ENCODE results near the gene C8B.

The C8B gene

DNA sequence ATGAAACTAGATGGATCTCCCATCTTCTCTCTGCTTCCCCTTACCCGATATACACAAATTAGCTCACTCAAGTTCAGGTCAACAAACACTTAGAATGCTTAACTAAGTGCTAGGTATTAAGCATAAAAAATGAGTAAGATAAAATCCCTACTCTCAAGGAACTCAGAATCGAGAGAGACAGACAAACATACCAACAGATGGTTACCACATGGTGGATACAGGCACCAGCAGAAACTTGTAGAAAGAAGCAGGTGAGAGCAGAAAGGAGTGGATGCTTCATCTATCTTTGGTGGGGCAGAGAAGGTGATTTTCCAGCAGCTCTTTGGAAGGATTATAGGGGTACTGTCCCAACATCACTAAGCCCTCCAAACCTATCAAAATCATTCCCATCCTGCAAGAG, 32.2 kb downstream of the C8B start:
- no peaks in the 10 kb centered on the region for H3K36me3 Mint-ChIP-seq (ENCODE audit: low read depth)
- no peak overlapping the region for H3K27ac Mint-ChIP-seq
- H3K4me3 Mint-ChIP-seq = no peak overlapping the region
- H3K9me3 Mint-ChIP-seq = no peaks in the 10 kb centered on the region
- H3K27me3 Mint-ChIP-seq (ENCODE audit: low read depth) = no peaks in the 10 kb centered on the region
- no peaks in the 10 kb centered on the region for H3K4me1 Mint-ChIP-seq (ENCODE audit: low read depth)
- no peak for DNase-seq (ENCODE audit: low spot score)

DNA sequence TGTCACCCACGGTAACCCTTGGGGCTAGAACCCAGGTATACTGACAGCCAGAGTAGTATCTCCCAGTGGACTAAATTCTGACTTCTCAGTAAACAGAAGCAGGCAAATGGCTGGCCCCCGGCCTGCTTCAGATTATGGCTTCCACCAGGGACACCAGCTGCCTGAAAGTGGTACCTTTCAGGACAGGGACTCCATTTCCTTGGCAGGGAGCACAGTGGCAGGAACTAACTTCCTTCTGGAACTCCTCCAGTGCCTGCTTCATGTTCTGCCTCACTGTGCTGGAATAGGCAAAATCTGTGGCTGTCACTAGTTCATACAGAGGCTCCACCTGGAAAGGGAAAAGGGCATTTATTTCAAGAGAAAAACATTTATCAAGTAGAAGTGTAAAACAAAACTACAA, 32.7 kb downstream of the C8B start:
- H3K9me3 Mint-ChIP-seq = no peaks in the 10 kb centered on the region
- DNase-seq (ENCODE audit: low spot score) = no peak

DNA sequence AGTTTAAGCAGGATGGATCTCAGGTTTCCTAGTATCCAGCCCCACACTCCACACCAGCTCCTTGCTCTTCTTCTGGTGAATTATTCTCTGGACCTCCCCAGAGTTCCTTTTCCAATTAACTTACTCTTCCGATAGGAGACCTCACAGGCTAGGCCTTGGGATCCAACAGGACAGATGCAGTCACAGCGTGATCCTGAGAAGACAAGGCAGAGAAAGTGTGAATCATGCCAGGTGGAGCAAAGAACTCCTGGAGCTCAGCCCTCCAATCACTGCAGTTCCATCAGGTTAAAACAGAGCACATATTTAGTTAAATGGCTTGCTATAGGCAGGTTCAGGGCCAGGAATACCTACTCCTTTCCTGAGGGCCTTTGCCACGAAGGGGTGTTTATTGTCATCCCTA, 34.1 kb downstream of the C8B start:
- DNase-seq (ENCODE audit: low spot score) = no peak
- H3K36me3 Mint-ChIP-seq (ENCODE audit: low read depth) = no peaks in the 10 kb centered on the region
- H3K4me1 Mint-ChIP-seq (ENCODE audit: low read depth) = no peaks in the 10 kb centered on the region
- no peaks in the 10 kb centered on the region for H3K9me3 Mint-ChIP-seq
- H3K27ac Mint-ChIP-seq = no peak overlapping the region
- H3K27me3 Mint-ChIP-seq (ENCODE audit: low read depth) = no peaks in the 10 kb centered on the region
- no peak overlapping the region for H3K4me3 Mint-ChIP-seq

More for the DNA sequence above, 32.7 kb downstream of the C8B start:
- Mint-ChIP-seq H3K27ac (no peak overlapping the region), H3K4me3 (no peak overlapping the region), H3K4me1 (ENCODE audit: low read depth) (no peaks in the 10 kb centered on the region), H3K36me3 (ENCODE audit: low read depth) (no peaks in the 10 kb centered on the region), H3K27me3 (ENCODE audit: low read depth) (no peaks in the 10 kb centered on the region)

DNA sequence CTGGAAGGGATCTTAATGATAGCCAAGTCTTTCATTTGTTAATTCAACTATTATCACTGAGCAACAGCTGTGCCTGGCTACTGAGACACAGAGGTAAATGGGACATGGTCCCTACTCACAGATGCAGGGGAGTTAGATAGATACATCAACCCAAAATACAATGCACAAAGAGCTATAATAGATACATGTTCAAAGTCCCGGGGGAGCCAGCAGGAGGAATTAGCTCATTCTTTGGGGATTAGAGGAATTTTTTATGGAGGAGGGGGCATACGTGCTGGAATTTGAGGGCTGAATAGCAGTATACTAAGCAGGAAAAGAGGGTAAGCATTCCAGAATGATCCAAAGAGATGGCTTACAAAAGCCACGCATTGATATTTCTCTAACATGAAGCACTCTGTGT, 34.6 kb downstream of the C8B start:
- Mint-ChIP-seq H3K4me1 (ENCODE audit: low read depth) (no peaks in the 10 kb centered on the region), H3K36me3 (ENCODE audit: low read depth) (no peaks in the 10 kb centered on the region), H3K27ac (no peak overlapping the region), H3K4me3 (no peak overlapping the region), H3K9me3 (no peaks in the 10 kb centered on the region), H3K27me3 (ENCODE audit: low read depth) (no peaks in the 10 kb centered on the region)
- no peak for DNase-seq (ENCODE audit: low spot score)

DNA sequence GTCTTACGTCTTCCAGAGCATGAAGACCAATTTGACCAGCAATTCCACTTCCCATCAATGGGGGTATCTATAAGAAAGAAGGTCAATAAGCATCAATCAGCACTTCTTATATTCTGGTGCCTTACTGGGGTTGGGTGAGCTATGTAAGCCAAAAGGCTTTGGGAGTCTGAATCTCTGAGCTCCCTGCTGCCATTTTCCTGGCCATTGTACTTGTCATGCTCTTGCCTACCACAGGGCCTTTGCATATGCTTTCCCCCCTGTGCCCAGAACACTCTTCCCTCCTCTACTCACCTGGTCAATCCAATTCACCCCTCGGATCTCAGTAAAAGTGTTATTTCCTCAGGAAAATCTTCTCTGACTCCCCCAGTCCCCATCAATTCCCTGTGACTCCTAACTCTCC, 36.3 kb downstream of the C8B start:
- Mint-ChIP-seq H3K27me3 (ENCODE audit: low read depth) (no peaks in the 10 kb centered on the region), H3K27ac (no peak overlapping the region), H3K36me3 (ENCODE audit: low read depth) (no peaks in the 10 kb centered on the region), H3K9me3 (no peaks in the 10 kb centered on the region), H3K4me1 (ENCODE audit: low read depth) (no peaks in the 10 kb centered on the region), H3K4me3 (no peak overlapping the region)
- DNase-seq (ENCODE audit: low spot score) = no peak

DNA sequence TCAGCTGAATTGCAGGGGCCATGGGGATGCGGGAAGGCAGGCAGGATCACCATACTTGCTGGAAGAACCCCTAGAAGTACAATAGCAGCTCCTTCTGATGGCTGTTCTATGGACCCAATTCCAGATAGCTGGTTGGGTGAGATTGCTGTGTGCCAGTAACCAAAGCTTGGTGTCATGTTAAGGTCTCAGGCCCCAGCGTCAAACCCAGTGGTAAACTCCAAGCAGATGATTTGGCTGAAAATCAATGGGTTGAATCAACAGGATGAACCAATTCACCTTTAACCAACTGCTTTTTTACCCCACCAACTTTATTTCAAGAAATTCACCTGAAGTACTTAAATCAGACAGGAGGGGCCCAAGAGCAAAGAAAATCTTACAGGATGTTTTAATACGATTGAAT, 37.8 kb downstream of the C8B start:
- Mint-ChIP-seq H3K9me3 (no peaks in the 10 kb centered on the region), H3K4me3 (no peak overlapping the region), H3K4me1 (ENCODE audit: low read depth) (no peaks in the 10 kb centered on the region), H3K27ac (no peak overlapping the region), H3K27me3 (ENCODE audit: low read depth) (no peaks in the 10 kb centered on the region), H3K36me3 (ENCODE audit: low read depth) (no peaks in the 10 kb centered on the region)
- DNase-seq (ENCODE audit: low spot score) = no peak

DNA sequence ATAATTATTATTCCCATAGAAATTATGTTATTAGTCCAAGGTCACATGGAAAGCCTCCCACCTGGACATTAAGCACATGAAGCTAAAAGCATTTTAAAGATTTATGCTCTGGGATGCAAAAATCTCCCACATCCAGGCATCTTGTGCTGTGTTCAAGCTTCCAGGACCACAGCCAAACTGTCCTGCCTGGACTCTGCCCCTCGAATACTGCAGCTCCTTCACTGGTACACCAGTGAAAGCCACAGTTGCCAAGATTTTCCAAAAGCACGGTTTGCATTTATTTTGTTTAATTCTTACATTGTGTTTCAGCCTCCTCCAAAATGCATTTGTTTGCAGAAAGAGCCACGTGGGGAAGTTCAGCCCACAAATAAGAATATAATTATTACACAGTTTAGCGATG, 38.6 kb downstream of the C8B start:
- Mint-ChIP-seq H3K36me3 (ENCODE audit: low read depth) (no peaks in the 10 kb centered on the region), H3K27ac (no peak overlapping the region), H3K4me1 (ENCODE audit: low read depth) (no peaks in the 10 kb centered on the region), H3K27me3 (ENCODE audit: low read depth) (no peaks in the 10 kb centered on the region), H3K4me3 (no peak overlapping the region), H3K9me3 (no peaks in the 10 kb centered on the region)
- no peak for DNase-seq (ENCODE audit: low spot score)

DNA sequence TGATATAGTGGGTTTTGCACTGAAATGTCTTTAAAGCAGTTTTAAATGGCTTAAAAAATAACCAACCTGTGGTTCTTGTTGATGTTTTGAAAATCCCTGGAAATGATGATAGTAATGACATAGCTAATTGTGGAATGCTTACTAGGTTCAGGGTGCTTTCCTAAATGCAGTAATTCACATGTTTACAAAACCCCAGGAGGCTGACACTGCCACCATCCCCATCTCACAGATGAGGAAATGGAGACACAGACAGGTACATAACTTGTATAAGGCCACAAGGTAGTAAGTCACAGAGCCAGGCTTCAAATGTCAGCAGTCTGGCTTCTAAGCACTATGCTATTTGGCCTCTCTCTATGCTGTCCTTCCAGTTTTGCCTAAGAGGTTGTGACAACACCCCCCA, 40.6 kb downstream of the C8B start:
- Mint-ChIP-seq H3K4me1 (ENCODE audit: low read depth) (no peaks in the 10 kb centered on the region), H3K27me3 (ENCODE audit: low read depth) (no peaks in the 10 kb centered on the region), H3K4me3 (no peak overlapping the region), H3K27ac (no peak overlapping the region), H3K36me3 (ENCODE audit: low read depth) (no peaks in the 10 kb centered on the region), H3K9me3 (no peaks in the 10 kb centered on the region)
- DNase-seq (ENCODE audit: low spot score) = no peak

DNA sequence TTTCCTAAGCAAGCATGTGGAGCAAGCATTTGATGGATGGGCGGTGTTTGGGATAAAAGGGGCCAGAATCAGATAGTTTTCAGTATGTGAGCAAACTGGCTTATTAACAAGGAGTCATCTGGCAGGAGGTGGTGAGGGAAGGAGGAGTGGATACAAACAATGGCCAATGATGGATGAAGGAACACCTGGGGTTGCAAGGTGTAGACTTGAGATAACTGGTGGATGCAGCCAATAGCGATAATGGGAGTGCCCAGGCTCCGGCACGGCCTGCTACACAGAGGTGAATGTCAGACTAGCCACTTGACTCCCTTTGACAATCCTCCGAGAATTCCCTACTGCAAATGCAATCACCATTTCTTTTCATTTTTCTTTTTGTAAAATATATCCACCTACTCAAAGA, 41.7 kb downstream of the C8B start:
- H3K4me1 Mint-ChIP-seq (ENCODE audit: low read depth) = no peaks in the 10 kb centered on the region

DNA sequence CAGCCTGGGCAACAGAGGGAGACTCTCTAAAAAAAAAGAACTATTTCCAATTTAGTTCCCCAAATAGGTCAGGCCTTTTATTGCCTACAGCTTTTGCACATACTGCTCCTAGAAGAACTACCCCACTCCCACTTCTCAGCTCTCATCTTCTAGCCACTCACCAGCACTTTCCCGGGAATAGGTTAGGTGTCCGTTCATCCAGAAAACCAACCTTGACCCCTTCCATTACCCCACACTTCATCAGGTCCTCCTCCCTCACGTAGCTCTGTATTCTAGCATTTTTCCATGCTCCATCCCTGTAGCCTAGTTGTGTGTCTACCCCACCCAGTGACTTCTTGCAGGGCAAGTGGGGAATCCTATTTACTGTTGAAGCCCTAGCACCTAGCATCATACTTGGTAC, 42.6 kb downstream of the C8B start:
- no peak for DNase-seq (ENCODE audit: low spot score)
- no peak overlapping the region for H3K27ac Mint-ChIP-seq
- no peaks in the 10 kb centered on the region for H3K27me3 Mint-ChIP-seq (ENCODE audit: low read depth)
- H3K4me3 Mint-ChIP-seq = no peak overlapping the region
- no peaks in the 10 kb centered on the region for H3K9me3 Mint-ChIP-seq
- no peaks in the 10 kb centered on the region for H3K4me1 Mint-ChIP-seq (ENCODE audit: low read depth)
- no peaks in the 10 kb centered on the region for H3K36me3 Mint-ChIP-seq (ENCODE audit: low read depth)

More for the DNA sequence above, 41.7 kb downstream of the C8B start:
- no peaks in the 10 kb centered on the region for H3K27me3 Mint-ChIP-seq (ENCODE audit: low read depth)
- no peak for DNase-seq (ENCODE audit: low spot score)
- no peaks in the 10 kb centered on the region for H3K36me3 Mint-ChIP-seq (ENCODE audit: low read depth)
- no peak overlapping the region for H3K4me3 Mint-ChIP-seq
- no peaks in the 10 kb centered on the region for H3K9me3 Mint-ChIP-seq
- H3K27ac Mint-ChIP-seq = no peak overlapping the region

DNA sequence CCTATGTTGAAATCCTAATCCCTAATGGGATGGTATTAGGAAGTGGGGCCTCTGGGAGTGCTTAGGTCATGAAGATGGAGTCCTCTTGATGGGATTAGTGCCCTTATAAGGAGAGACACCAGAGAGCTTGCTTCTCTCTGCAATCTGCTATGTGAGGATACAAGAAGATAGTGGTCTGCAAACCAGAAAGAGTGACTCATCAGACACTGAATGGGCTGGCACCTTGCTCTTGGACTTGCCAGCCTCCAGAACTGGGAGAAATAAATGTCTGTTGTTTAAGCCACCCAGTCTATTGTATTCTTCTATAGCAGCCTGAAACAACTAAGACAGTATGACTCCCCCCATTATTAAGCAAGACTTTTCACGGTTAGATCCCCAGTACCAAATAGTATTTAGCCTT, 43.3 kb downstream of the C8B start:
- DNase-seq (ENCODE audit: low spot score) = no peak
- Mint-ChIP-seq H3K4me1 (ENCODE audit: low read depth) (no peaks in the 10 kb centered on the region), H3K4me3 (no peak overlapping the region), H3K36me3 (ENCODE audit: low read depth) (no peaks in the 10 kb centered on the region), H3K9me3 (no peaks in the 10 kb centered on the region), H3K27ac (no peak overlapping the region), H3K27me3 (ENCODE audit: low read depth) (no peaks in the 10 kb centered on the region)

DNA sequence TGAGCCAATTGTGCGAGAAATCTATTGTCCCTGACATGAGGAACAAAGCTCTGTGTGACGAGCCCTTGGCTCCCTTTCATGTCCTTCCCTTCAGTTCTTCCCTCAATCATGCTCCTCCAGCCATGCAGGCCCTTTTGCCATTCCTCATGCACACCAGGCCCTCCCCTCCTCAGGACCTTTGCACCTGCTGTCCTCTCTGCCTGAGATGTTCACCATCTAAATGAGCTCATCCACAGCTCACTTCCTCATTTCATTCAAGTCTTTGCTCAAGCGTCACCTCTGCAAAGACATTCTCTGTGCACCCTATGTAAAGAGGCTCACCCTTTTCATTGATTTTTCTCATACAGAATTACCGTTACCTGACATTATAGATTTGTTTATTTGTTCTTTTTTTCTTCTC, 43.7 kb downstream of the C8B start:
- Mint-ChIP-seq H3K27me3 (ENCODE audit: low read depth) (no peaks in the 10 kb centered on the region), H3K36me3 (ENCODE audit: low read depth) (no peaks in the 10 kb centered on the region), H3K4me1 (ENCODE audit: low read depth) (no peaks in the 10 kb centered on the region), H3K27ac (no peak overlapping the region), H3K4me3 (no peak overlapping the region), H3K9me3 (no peaks in the 10 kb centered on the region)
- DNase-seq (ENCODE audit: low spot score) = no peak

DNA sequence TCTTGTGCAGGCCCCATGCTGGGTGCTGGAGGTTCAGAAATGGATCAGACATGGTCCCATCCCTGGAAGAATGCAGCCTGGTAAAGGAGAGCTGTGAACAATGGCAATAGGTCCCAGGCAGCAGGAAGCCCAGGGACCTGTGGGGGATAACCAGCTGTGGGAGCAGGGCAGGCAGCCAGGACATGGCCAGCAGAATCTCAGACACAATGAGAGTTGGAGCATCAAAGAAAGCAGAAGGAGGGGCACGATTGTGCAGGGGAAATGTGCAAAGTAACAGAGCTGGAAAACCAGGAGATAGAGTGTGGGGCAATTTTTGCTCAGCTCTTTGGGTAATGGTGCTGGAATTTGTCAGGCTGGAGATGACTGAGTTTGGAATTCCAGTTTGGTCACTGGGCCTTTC, 44.3 kb downstream of the C8B start:
- Mint-ChIP-seq H3K27ac (no peak overlapping the region), H3K36me3 (ENCODE audit: low read depth) (no peaks in the 10 kb centered on the region), H3K4me1 (ENCODE audit: low read depth) (no peaks in the 10 kb centered on the region), H3K27me3 (ENCODE audit: low read depth) (no peaks in the 10 kb centered on the region), H3K4me3 (no peak overlapping the region), H3K9me3 (no peaks in the 10 kb centered on the region)
- DNase-seq (ENCODE audit: low spot score) = no peak

DNA sequence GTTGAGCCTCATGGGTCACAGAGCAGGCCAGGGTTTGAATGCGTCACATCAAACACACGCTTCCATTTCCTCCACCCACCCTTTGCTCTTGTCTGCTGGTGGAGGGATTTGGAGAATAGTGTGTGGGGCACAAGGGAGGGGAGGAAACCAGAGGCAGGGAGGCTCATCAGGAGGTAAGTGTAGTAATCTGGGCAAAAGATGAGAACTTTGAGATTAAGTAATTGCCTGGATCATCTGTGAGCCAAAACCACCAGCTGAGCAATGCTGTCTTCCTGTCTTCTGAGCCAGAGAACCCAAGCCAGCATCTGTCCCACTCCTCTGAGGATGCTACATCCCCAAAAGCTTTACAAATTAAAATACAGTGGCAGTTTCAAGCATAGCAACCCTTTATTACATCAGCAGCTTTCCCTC, 45.2 kb downstream of the C8B start:
- no peaks in the 10 kb centered on the region for H3K4me1 Mint-ChIP-seq (ENCODE audit: low read depth)
- no peak for DNase-seq (ENCODE audit: low spot score)
- H3K9me3 Mint-ChIP-seq = no peaks in the 10 kb centered on the region
- no peak overlapping the region for H3K27ac Mint-ChIP-seq
- H3K4me3 Mint-ChIP-seq = no peak overlapping the region
- no peaks in the 10 kb centered on the region for H3K27me3 Mint-ChIP-seq (ENCODE audit: low read depth)
- H3K36me3 Mint-ChIP-seq (ENCODE audit: low read depth) = no peaks in the 10 kb centered on the region

DNA sequence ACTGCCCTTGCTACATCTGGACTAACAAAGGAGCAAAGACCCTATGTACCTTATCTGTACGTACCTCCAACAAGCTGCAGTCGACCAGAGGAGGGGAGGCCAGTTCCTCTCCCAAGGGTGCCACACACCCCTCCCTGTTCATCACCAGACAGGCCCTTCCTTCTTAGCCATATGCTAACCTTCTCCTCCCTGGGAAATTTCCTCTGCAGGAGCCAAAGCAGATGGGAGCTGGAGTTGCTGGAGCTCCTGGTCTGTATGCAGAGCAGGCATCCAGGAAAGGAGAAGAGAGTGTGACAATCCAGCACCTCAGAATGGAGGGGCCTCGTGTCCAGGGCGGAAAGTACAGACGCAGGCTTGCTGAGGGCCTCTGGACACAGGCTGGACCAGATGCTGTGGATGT, 48.5 kb downstream of the C8B start:
- no peak overlapping the region for H3K27ac Mint-ChIP-seq
- H3K36me3 Mint-ChIP-seq (ENCODE audit: low read depth) = no peaks in the 10 kb centered on the region

DNA sequence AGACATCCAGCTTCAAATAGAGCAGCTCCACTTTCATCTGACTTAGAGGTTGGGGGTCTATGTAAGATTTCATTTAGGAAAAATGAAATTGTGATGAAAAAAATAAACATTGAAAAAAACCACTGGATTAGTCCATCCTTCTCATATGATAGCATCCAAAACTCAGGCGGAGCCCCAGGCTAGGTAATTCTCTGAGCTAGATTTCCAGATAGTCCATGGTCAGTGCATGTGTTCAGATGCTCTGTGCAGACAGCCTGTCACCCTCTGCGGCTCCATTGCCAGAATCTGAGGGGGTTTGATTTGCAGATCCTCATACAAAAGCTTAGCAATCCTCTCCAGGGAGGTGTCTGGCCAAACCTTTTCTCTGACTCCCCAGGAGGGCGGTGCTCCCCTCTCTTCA, 49.2 kb downstream of the C8B start:
- Mint-ChIP-seq H3K9me3 (no peaks in the 10 kb centered on the region), H3K4me3 (no peak overlapping the region), H3K27ac (no peak overlapping the region), H3K36me3 (ENCODE audit: low read depth) (no peaks in the 10 kb centered on the region), H3K4me1 (ENCODE audit: low read depth) (no peaks in the 10 kb centered on the region), H3K27me3 (ENCODE audit: low read depth) (no peaks in the 10 kb centered on the region)
- DNase-seq (ENCODE audit: low spot score) = no peak

More for the DNA sequence above, 48.5 kb downstream of the C8B start:
- H3K4me3 Mint-ChIP-seq = no peak overlapping the region
- DNase-seq (ENCODE audit: low spot score) = no peak
- no peaks in the 10 kb centered on the region for H3K27me3 Mint-ChIP-seq (ENCODE audit: low read depth)
- no peaks in the 10 kb centered on the region for H3K9me3 Mint-ChIP-seq
- H3K4me1 Mint-ChIP-seq (ENCODE audit: low read depth) = no peaks in the 10 kb centered on the region

All from T-helper 2 cell treated with Interferon-gamma antibody and Interleukin-4, amounts not matched to agents 5 μg/mL and 100 μg/mL, for 36 hours (primary cell).